Neural progenitor cell (in vitro differentiated cells): ENCODE data around the gene CREG1.

Source experiments
- EZH2 ChIP-seq: fragments of 200-600 bp; sonication (generic); IDR thresholded peaks from 2 replicates; pipeline ENCODE4 v1.6.1; 2017; ENCODE audit warnings: antibody characterized with exemption, mild to moderate bottlenecking, moderate library complexity
- EZH2phosphoT487 ChIP-seq: fragments of 200-600 bp; sonication (generic); IDR thresholded peaks from 2 replicates; pipeline ENCODE4 v1.6.1; 2017; ENCODE audit warnings: antibody characterized with exemption
- TF ChIP-seq, protein P1 (sequence below): fragments of 200-600 bp; sonication (generic); IDR thresholded peaks from 2 replicates; pipeline ENCODE4 v1.5.1; 2017; ENCODE audit warnings: antibody characterized with exemption, mild to moderate bottlenecking

DNA sequence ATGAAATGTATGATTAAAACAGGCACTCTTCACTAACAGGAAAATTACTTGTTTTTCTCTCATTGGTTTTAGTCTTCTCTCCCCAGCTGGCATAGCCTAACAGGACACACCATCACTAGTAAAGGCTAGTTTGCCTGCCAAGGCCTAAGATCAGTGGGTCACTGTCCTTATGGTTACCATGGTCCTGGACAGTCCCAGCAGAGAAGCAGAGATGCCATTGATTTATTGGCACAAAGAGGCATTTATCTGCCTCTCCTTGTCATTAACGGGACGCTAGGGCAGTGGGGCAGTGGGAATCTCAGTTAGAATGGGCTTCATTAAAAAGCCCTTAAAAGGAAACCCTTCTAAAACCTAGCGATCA, 49.1 kb downstream of the CREG1 start:
- TF ChIP-seq, protein P1, sequence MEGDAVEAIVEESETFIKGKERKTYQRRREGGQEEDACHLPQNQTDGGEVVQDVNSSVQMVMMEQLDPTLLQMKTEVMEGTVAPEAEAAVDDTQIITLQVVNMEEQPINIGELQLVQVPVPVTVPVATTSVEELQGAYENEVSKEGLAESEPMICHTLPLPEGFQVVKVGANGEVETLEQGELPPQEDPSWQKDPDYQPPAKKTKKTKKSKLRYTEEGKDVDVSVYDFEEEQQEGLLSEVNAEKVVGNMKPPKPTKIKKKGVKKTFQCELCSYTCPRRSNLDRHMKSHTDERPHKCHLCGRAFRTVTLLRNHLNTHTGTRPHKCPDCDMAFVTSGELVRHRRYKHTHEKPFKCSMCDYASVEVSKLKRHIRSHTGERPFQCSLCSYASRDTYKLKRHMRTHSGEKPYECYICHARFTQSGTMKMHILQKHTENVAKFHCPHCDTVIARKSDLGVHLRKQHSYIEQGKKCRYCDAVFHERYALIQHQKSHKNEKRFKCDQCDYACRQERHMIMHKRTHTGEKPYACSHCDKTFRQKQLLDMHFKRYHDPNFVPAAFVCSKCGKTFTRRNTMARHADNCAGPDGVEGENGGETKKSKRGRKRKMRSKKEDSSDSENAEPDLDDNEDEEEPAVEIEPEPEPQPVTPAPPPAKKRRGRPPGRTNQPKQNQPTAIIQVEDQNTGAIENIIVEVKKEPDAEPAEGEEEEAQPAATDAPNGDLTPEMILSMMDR, result no peak
- TF ChIP-seq EZH2 (no peak), EZH2phosphoT487 (no peak)
